Uterus (tissue), 2 donors: Measurements from ENCODE around the gene ARFIP2.

Experiments used
- CTCF ChIP-seq, 4 experiments: fragments of 200-600 bp in 2 of 4; fragments of 450-650 bp in 2 of 4; sonication (generic) in 2 of 4; IDR thresholded peaks; one replicate each; pipeline ENCODE4 v1.5.1; 2016 to 2019; ENCODE audit warnings: antibody characterized with exemption in 4 of 4, mild to moderate bottlenecking in 2 of 4, moderate library complexity in 1 of 4
- POLR2A ChIP-seq, 2 donors: fragments of 450-650 bp; IDR thresholded peaks; one replicate each; pipeline ENCODE4 v1.6.1; 2016; ENCODE audit warnings: antibody characterized with exemption in 2 of 2, mild to moderate bottlenecking in 1 of 2, moderate library complexity in 1 of 2

GRCh38 chr11:6529266-6529665, 48.1 kb upstream of the ARFIP2 start:
- TF ChIP-seq CTCF (IDR thresholded peaks at IDR 0.05) (no peak), POLR2A (IDR thresholded peaks at IDR 0.05) (no peak)
